Adrenal gland (tissue), 5 donors: Measurements from ENCODE around the gene SLC39A9.

ENCODE experiments used
- POLR2A ChIP-seq, 2 donors: fragments of 450-650 bp; IDR thresholded peaks; one replicate each; pipeline ENCODE4 v1.6.1; 2017; ENCODE audit warnings: antibody characterized with exemption in 2 of 2, mild to moderate bottlenecking in 2 of 2, moderate library complexity in 1 of 2
- TF ChIP-seq, protein P1 (sequence below), 6 experiments: fragments of 450-650 bp in 4 of 6; fragments of 200-600 bp in 2 of 6; sonication (generic) in 1 of 6; IDR thresholded peaks; 1 replicate in 5 of 6; 2 replicates in 1 of 6; pipeline versions ENCODE4 v1.5.1 to v1.8.0; 2016 to 2021; ENCODE audit warnings: antibody characterized with exemption in 6 of 6, mild to moderate bottlenecking in 2 of 6, moderate library complexity in 1 of 6
- donor health status: DM: no; HTN: no; CAD: no.

DNA sequence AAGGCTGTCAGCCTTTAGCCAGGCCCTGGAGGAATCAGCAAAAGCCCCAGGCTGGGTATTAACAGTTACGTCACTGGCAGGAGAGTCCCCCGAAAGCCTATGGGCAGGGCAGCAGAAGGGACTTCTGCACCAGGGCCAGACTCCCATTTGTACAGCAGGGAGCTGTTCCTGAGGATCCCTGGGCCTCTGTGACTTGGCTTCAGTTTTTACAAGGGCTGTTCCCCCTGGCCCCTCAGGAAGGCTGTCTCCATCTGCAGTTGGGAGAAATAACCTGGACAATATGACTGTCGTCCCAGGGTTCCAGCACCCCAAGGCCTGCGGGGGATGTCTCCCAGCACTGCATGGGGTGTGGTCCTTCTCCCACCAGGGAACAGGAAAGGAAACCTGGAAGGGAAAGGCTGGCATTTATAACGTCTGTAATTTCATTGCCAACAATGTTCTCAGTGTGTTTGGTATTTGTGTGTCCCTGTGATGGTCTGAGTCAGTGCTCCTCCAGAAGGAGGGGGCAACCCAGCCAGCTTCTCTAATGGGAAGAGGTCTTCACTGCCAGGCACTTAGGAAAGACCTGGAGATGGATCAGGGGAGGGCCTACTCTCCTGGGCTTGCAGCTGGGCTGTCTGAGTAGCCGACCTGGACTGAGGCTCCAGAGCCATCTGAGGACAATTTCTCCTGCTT is 42.7 kb upstream of the SLC39A9 start:
- TF ChIP-seq, protein P1, sequence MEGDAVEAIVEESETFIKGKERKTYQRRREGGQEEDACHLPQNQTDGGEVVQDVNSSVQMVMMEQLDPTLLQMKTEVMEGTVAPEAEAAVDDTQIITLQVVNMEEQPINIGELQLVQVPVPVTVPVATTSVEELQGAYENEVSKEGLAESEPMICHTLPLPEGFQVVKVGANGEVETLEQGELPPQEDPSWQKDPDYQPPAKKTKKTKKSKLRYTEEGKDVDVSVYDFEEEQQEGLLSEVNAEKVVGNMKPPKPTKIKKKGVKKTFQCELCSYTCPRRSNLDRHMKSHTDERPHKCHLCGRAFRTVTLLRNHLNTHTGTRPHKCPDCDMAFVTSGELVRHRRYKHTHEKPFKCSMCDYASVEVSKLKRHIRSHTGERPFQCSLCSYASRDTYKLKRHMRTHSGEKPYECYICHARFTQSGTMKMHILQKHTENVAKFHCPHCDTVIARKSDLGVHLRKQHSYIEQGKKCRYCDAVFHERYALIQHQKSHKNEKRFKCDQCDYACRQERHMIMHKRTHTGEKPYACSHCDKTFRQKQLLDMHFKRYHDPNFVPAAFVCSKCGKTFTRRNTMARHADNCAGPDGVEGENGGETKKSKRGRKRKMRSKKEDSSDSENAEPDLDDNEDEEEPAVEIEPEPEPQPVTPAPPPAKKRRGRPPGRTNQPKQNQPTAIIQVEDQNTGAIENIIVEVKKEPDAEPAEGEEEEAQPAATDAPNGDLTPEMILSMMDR (IDR thresholded peaks at IDR 0.05) = no peak
- TF ChIP-seq POLR2A (IDR thresholded peaks at IDR 0.05) = no peak
